Iris pigment epithelial cell (primary cell): ENCODE results near the gene CCR4.
A peak's percentile ranks its signal among the peaks of the same experiment; 100 is the strongest.
"Not testable (repeated sequence)": the region's sequence is repeated elsewhere in the genome, so short reads cannot be mapped to it uniquely, and the experiment has no call there.

Experiments
- DNase-seq: peaks from one replicate; pipeline ENCODE4 v3.0.0-alpha.2; 2011; ENCODE audit warnings: low read depth

Gene CCR4

DNA sequence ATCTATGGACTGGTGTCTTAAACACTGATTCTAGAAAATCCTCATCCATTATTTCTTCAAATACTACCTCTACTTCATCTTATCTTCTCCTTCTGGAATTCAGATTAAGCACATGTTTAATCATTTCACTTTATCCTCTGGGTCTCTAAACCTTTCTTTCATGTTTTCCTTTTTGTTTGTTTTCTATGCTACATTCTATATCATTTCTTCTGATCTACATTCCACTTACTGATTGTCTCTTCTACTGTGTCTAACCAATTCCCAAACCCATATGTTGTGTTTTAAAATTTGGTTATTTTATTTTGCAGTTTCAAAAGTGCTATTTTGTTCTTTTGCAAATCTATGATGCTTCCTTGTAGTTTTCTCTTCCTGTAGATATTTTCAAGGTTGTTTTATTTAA is 31.7 kb downstream of the CCR4 start:
- no peak for DNase-seq

DNA sequence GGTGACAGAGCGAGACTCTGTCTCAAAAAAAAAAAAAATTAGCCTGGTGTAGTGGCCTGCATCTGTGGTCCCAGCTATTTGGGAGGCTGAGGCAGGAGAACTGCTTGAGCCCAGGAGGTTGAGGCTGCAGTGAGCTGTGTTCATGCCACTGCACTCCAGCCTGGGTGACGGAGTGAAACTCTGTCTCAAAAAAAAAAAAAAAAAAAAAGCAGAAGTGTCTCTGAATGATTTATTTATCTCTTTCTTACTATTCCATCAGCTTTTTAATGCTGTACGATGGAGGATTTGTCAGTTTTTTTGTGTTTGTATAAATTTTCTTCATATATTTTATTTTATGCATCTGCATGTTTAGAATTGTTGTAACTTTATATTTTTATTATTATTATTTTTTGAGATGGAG is 33.5 kb downstream of the CCR4 start:
- not testable (repeated sequence) for DNase-seq

DNA sequence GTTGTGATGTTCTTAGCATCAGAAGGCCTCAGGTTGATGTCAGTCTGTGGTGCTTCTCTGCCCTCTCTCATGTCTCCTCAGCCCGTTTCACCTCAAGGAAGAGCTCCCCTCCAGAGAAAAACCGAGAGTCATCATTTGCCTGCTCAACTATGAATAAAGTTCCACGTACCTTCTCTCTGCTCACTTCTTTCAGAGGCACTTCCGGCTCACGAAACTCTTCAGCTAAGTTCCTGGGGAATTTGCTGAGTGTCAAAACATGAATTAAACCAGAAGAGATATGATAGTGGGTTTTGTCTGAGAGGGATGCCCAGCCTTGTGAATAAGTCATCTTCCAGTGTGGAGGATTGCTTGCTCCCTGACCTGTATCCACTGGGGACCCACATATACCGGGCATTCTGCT is 37.7 kb downstream of the CCR4 start:
- DNase-seq, result no peak

DNA sequence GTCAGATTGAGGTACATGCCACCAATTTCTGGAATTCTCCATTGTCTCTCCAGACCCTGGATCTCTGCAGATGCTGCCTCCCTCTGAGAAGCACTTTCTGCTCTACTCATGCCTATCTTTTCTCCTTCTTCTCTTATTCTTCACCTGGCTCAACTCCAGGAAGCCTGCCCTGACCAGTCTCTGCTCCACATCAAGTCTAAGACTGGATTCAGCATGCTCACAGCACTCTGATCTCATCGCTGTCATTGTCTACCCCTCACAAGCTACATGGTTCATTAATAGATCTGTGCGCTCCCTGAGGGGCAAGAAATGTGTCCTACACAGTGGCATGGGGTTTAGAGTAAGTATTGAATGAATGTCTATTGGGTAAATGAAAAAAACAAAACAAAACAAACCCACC is 38.7 kb downstream of the CCR4 start:
- no peak for DNase-seq

DNA sequence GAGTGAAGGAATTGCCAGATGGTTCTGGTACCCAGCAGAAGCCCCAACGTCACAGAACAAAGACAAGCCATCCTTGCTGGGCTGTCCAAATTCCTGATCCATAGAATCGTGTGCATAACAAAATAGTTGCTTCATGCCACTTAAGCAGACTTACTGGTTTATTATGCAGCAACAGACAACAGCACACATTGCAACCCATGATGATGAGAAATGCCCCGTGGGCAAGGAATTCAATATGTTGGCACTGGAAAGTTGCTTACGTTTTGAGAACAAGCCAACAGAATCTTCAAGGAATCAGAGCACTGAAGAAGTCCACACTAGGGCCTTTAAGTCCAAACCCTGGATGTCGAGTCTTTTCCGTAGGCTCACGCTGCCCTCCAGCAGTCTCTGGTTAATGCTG is 40.3 kb downstream of the CCR4 start:
- DNase-seq, result no peak

DNA sequence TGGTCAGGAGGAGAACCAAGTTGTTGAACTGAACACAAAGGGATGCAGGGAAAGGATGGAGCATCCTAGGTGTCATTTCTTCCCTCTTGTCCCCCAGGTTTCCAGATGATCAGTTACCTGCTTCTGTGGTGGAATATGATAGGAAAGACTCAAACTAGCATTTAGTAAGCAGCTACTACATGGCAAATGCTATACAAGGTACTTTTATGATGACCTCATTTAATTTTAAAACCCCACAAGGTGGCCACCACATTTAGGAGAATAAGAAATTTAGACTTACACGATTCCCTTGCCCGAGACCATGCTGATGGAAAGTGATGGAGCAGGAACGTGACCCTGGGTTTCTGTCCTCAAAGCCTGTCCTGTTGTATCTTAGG is 40.9 kb downstream of the CCR4 start:
- no peak for DNase-seq

DNA sequence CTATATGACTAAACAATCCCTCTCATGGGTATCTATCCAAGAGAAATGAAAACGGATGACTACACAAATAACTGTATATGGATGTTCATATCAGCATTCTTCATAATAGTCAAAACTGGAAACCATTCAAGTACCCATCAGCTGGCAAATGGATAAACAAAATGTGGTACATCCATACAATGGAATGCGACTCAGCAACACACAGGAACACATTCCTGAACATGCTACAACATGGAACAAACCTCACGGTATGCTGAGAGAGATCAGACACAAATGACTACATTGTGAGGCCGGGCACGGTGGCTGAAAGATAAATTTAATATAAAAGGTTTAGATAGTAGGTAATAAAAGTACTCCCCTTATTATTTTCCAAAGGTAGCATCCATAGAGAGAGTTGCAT is 42.6 kb downstream of the CCR4 start:
- DNase-seq, result no peak

DNA sequence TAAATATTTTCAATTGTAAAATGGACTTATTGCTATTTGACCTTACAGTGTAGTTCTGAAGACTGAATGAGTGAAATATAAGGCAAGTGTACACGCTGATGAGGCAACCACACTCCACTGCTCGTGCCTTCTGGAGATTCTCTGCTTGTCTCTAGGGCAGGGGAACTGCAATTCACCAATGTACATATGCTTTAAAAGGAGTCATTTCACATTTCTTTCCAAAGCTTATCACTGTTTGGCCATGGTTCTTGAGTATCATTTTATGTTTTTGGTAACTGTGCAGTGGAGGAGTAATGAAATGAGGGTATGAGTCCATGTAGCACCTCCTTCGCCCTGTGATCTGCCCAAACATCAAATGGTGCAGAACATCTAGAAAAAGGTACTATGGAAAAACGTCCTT is 43.7 kb downstream of the CCR4 start:
- DNase-seq, result no peak

DNA sequence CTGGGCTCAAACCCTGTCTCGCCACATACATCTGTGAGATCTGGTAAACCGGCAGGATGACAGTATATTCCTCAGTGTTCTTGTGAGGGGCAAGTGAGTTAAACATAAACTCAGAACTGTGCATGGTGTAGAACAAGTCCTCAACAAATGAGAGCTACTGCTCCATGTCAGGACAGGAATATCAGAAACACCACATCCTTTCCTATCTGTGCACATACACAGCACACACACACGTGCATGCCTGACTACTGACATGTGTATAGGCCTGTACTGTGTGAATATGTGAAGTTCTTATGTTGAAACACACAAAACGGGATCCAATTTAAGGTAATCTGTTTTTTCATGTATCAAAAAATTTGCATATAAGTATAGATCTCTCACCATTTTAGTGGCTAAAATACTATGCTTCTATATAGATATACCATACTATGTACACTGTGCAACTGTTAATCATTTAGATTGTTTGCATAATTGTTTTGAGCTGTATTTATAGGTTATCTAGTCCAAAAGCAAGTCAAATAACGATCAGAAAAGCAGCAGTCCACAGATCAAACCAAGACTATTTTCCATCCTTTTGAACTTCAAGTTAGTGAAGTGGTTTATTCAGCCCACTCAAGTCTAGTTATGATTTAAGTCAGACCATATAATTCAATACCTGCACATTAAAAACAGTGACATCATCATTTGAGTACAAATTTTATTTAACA is 44.8 kb downstream of the CCR4 start:
- DNase-seq, result no peak

DNA sequence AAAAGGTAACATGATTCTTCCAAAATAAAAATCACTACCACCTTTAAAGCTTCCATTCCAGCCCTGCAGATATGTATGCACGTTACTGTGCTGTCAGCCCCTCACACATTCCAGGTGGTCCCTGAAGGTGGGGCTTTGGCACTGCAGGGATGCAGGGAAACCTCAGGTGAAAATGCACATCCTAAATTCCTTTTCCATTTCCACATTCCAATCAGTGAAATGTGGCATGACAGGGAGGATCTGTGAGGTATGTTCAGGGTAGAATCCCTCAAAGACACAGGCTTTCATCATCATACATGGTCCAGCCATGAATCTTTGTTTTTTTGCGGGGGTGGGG is 45.3 kb downstream of the CCR4 start:
- DNase-seq, result no peak

DNA sequence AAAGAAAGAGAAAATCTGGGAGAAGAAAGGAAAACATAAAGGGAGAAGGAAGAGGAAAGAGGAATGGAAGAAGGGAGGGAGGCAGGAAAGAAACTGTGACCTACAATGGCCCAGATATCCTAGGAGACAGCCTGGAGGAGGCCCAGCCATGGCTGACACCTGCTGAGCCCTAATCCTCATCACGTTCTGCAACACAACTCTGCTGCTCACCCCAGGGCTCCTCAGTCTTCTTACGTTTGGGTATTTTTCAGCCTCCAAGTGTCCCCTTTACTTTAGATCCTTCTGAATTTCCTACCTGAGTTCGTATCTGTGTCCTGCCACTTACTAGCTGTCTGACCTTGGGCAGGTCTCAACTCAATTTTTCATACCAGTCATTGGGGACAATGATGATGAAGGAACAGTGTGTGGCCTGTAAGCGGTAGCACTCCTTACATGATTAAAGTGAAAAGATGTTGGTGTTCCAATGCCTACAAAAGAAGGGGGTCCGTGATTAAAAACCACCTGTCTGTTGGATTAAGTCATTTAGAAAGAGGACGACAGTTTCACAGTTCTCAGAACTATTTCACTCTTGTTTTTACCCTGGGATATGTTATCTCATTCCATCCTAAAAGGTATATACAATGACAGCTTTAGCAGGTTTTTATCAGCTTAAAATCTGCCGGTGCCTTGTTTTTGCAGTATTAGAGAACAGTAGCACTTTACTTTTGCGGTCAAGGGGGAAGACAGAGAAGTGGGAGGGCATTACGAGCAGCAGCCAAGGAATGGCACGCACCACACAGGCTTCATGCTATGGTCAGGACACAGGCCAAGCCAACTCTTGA is 47.4 kb downstream of the CCR4 start:
- DNase-seq, result no peak

DNA sequence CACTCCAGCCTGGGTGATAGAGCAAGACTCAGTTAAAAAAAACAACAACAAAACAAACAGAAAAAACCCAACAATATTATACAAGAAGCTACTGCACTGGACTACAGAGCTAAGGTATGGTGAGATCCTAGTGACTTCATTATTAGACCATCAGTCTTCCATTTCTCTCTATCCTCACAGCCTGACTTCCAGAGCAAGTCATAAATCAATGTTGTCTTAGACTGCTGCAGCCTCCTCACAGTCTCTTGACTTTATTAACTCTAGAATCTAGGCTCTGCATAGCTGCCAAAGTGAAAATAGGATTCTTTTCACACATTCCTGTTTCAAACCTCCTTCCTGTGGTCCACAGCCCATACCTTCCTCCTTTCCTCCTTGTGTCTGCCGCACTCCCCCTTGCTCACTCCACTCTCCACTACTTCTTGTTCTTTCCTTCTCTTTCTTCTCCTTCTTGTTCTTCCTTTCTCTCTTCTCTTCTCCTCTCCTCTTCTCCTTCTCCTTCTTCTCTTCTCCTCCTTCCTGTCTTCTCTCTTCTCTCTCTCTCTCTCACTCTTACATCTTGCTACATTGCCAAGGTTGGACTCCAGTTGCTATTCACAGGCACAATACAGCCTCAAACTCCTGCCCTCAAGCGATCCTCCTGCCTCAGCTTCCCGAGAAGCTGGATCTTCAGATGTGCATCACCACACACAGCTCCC is 49.4 kb downstream of the CCR4 start:
- no peak for DNase-seq

DNA sequence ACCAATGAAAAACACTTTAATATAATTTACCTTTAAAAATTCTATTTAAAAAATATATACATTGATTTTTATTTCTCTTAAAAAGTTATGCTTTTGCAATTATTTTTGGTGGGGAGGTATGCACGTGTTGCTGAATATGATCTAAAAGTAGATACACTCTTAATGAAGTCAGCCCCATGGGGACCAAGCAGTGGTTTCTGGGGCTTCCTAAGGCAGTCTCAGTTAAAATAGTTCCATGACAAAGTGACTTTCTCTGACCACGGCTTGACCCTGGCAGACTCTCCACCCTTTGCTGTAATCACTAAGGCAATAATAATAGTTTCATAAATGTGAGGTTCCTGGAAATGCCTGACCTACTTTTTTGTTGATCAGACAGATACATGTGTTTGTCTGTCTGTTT is 50.4 kb downstream of the CCR4 start:
- DNase-seq, result peak; percentile 36

DNA sequence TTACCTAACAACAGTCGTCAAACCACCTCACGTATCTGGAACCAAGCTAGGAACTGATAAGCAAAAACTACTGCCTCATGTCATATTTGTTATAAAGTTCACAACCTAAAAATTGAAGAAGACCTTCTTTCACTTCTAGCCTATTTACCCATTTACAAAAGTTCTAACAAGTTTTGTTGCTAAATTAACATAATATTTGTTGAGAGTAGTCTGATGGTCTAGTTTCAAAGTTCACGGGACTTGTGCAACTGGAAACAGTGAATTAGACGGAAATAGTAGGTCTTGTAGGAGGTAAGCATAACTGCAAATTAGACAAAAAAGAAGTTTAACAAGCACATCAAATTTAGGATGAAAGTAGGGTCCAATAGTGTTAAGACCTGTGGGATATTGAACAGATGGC is 51.9 kb downstream of the CCR4 start:
- DNase-seq, result no peak

DNA sequence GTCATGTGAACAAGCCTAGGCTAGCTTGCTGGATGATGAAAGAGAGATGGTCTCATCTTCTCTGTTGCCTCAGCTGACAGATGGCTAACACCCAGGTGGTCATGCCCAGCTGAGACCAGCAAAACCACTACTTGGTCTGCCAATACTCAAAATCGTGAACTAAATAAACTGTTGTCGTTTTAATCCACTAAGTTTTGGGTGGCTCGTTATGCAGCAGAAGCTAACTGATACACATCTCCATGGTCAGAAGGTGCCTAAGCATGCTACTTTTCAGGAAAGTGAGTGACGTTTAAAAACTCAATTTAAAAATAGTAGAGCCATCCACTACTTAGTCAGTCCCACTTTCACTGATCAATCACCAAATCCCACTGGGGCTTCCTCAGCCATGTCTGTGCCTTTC is 52.8 kb downstream of the CCR4 start:
- DNase-seq, result no peak

DNA sequence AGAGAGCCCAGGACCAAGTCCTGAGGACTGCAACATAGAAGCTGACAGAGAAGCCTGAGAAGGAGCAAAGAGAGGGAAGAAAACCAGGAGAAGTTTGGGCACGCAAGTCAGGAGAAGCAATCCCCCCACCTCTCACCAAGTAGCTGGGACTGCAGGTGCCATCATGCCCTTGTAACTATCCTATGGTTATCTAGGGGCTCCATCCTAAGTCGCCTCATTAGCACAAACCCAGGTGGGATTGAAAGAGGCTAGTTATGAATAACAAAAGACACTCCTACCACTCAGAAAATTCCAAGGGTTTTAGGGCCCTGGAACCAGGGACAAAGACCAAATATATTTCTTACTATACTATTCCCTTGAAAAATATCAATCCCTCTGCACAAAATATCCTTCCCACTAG is 53.5 kb downstream of the CCR4 start:
- DNase-seq, result no peak
